MCF 10A (cell line): ENCODE data around the gene DCAF5. TPM values are rescaled to one million over a fixed set of nuclear protein-coding genes. Genes with fewer than 3 reads are reported as not detected.

Source experiments
- BruUV-seq: library from RNA; stranded (reverse); fragments of 400-500 nt; replicated peaks from 2 replicates; lab custom pipeline; 2021; lab: Mats Ljungman, UMichigan
- CTCF ChIA-PET: fragments of 300-600 bp; sonication (Branson Sonifier 250); formaldehyde crosslinking; extraction: SDS; loops from one replicate; lab custom pipeline; 2021; ENCODE audit warnings: antibody characterized with exemption, inconsistent platforms; lab: Yijun Ruan, JAX
- POLR2A ChIA-PET: fragments of 300-600, 350-650 bp; sonication (Branson Sonifier 250); formaldehyde crosslinking; extraction: SDS; loops from one replicate; lab custom pipeline; 2020; ENCODE audit warnings: antibody characterized with exemption, inconsistent platforms; lab: Yijun Ruan, JAX
- DNase-seq: peaks from one replicate; pipeline ENCODE4 v3.0.0-alpha.2; 2018; ENCODE audit not compliant: unreplicated experiment
- H3K27ac Mint-ChIP-seq: one replicate; pipeline ENCODE4 v1.8.0; 2022; ENCODE audit warnings: mild to moderate bottlenecking, low read depth, mixed read lengths; ENCODE audit not compliant: unreplicated experiment
- H3K27me3 Mint-ChIP-seq: one replicate; pipeline ENCODE4 v1.8.0; 2022; ENCODE audit warnings: mixed read lengths; ENCODE audit not compliant: insufficient read depth, unreplicated experiment
- H3K36me3 Mint-ChIP-seq: one replicate; pipeline ENCODE4 v1.8.0; 2022; ENCODE audit warnings: mild to moderate bottlenecking, moderate library complexity, mixed read lengths; ENCODE audit not compliant: insufficient read depth, unreplicated experiment
- H3K4me1 Mint-ChIP-seq: one replicate; pipeline ENCODE4 v1.8.0; 2022; ENCODE audit warnings: mixed read lengths; ENCODE audit not compliant: insufficient read depth, unreplicated experiment
- H3K4me3 Mint-ChIP-seq: one replicate; pipeline ENCODE4 v1.8.0; 2022; ENCODE audit warnings: mild to moderate bottlenecking, moderate library complexity, mixed read lengths; ENCODE audit not compliant: unreplicated experiment
- H3K9me3 Mint-ChIP-seq: one replicate; pipeline ENCODE4 v1.8.0; 2022; ENCODE audit warnings: mixed read lengths; ENCODE audit not compliant: unreplicated experiment
- intact Hi-C: fragments of 100-400 bp; cut with micrococcal nuclease; formaldehyde crosslinking; loops from 2 replicates; pipeline ENCODE4 v1.14.1; 2022
- total RNA-seq: library from RNA; stranded (reverse); gene quantifications from 2 replicates; pipeline ENCODE4 v1.2.3, GENCODE V29; 2022
- TF ChIP-seq, protein P1 (sequence below): fragments of 200-600 bp; IDR thresholded peaks from one replicate; pipeline ENCODE4 v1.8.0; 2022; ENCODE audit warnings: antibody characterized with exemption, mild to moderate bottlenecking; ENCODE audit not compliant: unreplicated experiment

The DCAF5 gene
- total RNA-seq, 1 experiment from 2014 or later, result 37.7 TPM

DNA sequence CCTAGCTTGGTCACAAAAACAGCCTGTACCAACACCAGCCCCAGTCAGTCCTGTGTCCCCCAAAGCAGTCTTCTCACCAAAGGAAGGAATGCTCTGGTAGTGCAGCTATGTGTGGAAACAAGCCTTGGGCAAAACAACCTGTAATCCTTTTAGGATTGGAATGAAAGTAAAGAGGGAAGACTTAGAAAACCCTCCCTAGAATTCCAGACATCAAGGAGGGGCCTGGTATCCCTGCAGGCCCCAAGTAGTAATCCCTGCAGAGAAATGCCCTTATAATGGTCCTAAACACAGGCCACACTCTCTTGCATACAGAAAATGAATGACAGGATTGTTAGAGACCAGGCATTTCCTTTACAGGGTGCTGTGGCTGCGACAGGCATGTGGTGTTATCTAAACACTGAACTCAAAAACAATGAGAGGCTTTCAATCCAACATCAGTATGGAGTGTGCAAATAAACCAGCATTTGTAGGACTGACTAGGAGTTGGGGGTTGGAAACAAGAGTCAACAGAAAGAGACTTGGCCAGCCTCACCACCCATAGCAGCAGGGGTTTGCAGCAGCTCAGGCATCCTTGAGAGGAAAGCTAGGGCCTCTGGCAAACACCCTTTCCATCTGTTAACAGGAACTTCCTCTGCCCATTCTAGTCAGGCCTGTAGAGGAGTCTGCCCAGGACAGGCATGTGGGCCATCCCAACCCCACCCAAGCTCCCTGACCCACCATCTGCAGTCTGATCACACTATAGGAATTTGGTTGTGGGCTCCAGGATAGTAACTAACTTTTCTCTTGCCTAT is 59.1 kb downstream of the DCAF5 start:
- H3K27ac Mint-ChIP-seq, result peak overlapping the region; percentile 77
- TF ChIP-seq, protein P1, sequence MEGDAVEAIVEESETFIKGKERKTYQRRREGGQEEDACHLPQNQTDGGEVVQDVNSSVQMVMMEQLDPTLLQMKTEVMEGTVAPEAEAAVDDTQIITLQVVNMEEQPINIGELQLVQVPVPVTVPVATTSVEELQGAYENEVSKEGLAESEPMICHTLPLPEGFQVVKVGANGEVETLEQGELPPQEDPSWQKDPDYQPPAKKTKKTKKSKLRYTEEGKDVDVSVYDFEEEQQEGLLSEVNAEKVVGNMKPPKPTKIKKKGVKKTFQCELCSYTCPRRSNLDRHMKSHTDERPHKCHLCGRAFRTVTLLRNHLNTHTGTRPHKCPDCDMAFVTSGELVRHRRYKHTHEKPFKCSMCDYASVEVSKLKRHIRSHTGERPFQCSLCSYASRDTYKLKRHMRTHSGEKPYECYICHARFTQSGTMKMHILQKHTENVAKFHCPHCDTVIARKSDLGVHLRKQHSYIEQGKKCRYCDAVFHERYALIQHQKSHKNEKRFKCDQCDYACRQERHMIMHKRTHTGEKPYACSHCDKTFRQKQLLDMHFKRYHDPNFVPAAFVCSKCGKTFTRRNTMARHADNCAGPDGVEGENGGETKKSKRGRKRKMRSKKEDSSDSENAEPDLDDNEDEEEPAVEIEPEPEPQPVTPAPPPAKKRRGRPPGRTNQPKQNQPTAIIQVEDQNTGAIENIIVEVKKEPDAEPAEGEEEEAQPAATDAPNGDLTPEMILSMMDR, result no peak
- no peak overlapping the region for H3K4me3 Mint-ChIP-seq
- H3K36me3 Mint-ChIP-seq, result peaks cover 47% of the 10 kb centered on the region
- H3K27me3 Mint-ChIP-seq, result no peaks in the 10 kb centered on the region
- H3K4me1 Mint-ChIP-seq, result peaks cover 3% of the 10 kb centered on the region
- no peak for DNase-seq
- no peaks in the 10 kb centered on the region for H3K9me3 Mint-ChIP-seq
- CTCF ChIA-PET, result interaction anchor here (0.6 to 1.9 kb wide), 3 partner anchors 14 to 783 kb away, joined by 3 to 5 read pairs (median 3); no protein-coding TSS in a partner anchor
- intact Hi-C loops, result no loop called here
- POLR2A ChIA-PET, result interaction anchor here (0.6 to 1.0 kb wide), 2 partner anchors 14 to 106 kb away, joined by 3 read pairs; no protein-coding TSS in a partner anchor
- no TSS peak for BruUV-seq

DNA sequence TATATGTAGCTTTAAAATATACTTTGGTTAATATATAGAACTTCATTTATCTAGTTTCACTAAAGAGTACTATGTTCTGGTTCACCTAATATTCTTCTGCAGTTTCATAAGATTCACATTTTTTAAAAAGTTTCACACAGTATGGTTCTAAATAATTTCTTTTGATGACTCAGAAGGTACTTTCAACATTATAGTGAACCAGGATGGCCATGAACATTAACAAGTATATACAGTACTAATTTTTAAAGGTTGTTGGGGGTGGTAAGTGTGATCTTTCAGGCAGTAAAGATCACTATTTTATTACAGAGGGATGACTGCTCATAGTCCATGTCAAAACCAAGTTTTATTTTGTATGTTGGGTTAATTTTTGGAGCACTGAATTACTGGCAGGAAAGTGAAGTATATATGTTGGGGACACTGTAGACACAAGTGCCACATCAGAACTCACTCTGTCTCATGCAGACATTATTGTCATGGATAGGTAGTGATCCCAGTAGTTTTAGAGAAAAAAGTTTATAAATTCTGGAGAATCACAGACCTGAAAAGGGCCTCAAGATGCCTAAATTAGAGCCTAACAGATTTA is 60.0 kb downstream of the DCAF5 start:
- Mint-ChIP-seq H3K36me3 (peaks cover 48% of the 10 kb centered on the region), H3K4me1 (peaks cover 12% of the 10 kb centered on the region), H3K9me3 (no peaks in the 10 kb centered on the region), H3K4me3 (no peak overlapping the region), H3K27me3 (no peaks in the 10 kb centered on the region), H3K27ac (peak overlapping the region; percentile 77)
- intact Hi-C loops, result no loop called here
- TF ChIP-seq, protein P1, result no peak
- CTCF ChIA-PET, result interaction anchor here (0.6 to 4.4 kb wide), 6 partner anchors 9 to 231 kb away, joined by 3 to 41 read pairs (median 4); no protein-coding TSS in a partner anchor
- POLR2A ChIA-PET, result interaction anchor here (1.0 kb wide), 1 partner anchor 13 kb away, joined by 3 read pairs; no protein-coding TSS in a partner anchor
- no TSS peak for BruUV-seq
- no peak for DNase-seq

GRCh38 chr14:69091695-69092094 is 61.2 kb downstream of the DCAF5 start:
- no TSS peak for BruUV-seq
- Mint-ChIP-seq H3K4me3 (no peak overlapping the region), H3K27me3 (no peaks in the 10 kb centered on the region), H3K9me3 (no peaks in the 10 kb centered on the region), H3K27ac (no peak overlapping the region), H3K36me3 (peaks cover 45% of the 10 kb centered on the region), H3K4me1 (peaks cover 24% of the 10 kb centered on the region)
- ChIA-PET CTCF (interaction anchor here (0.6 to 4.4 kb wide), 10 partner anchors 10 to 224 kb away, joined by 3 to 41 read pairs (median 4); no protein-coding TSS in a partner anchor), POLR2A (interaction anchor here (0.6 to 1.1 kb wide), 2 partner anchors 144 to 155 kb away, joined by 3 to 5 read pairs; no protein-coding TSS in a partner anchor)
- intact Hi-C loops, result loop anchor here (2.0 kb wide), 1 partner anchor 113 kb away; the partner anchor contains the start of gene ACTN1
- DNase-seq, result no peak
- TF ChIP-seq, protein P1, result no peak
